Vagina (tissue), 2 donors: Measurements from ENCODE around the gene PLOD2.

ENCODE experiments used
- POLR2A ChIP-seq, 2 donors: fragments of 450-650 bp; IDR thresholded peaks; one replicate each; pipeline ENCODE4 v1.6.1; 2017; ENCODE audit warnings: antibody characterized with exemption in 2 of 2, mild to moderate bottlenecking in 2 of 2, moderate library complexity in 2 of 2
- TF ChIP-seq, protein P1 (sequence below), 3 experiments: fragments of 450-650 bp in 2 of 3; fragments of 200-600 bp in 1 of 3; sonication (generic) in 1 of 3; IDR thresholded peaks; one replicate each; pipeline ENCODE4 v1.5.1; 2017 to 2019; ENCODE audit warnings: antibody characterized with exemption in 3 of 3, mild to moderate bottlenecking in 2 of 3, moderate library complexity in 2 of 3

- TF ChIP-seq, protein P1, sequence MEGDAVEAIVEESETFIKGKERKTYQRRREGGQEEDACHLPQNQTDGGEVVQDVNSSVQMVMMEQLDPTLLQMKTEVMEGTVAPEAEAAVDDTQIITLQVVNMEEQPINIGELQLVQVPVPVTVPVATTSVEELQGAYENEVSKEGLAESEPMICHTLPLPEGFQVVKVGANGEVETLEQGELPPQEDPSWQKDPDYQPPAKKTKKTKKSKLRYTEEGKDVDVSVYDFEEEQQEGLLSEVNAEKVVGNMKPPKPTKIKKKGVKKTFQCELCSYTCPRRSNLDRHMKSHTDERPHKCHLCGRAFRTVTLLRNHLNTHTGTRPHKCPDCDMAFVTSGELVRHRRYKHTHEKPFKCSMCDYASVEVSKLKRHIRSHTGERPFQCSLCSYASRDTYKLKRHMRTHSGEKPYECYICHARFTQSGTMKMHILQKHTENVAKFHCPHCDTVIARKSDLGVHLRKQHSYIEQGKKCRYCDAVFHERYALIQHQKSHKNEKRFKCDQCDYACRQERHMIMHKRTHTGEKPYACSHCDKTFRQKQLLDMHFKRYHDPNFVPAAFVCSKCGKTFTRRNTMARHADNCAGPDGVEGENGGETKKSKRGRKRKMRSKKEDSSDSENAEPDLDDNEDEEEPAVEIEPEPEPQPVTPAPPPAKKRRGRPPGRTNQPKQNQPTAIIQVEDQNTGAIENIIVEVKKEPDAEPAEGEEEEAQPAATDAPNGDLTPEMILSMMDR (IDR thresholded peaks at IDR 0.05), result peak in 1 of 3 experiments; percentile 18
- TF ChIP-seq POLR2A (IDR thresholded peaks at IDR 0.05), result peak in 1 of 2 donors; percentile 49
Measured at GRCh38 chr3:146160964-146161662, at the start of gene PLOD2.
